IMR-90 (cell line): Measurements from ENCODE around the gene SLC17A8. TPM values are rescaled to one million over a fixed set of nuclear protein-coding genes. Genes with fewer than 3 reads are reported as not detected.

Source experiments
- ATAC-seq: fragments of 200-7000 bp; cut with Tn5 transposase; 2 replicates; pipeline ENCODE4 v1.9.1; 2020; ENCODE audit warnings: low read depth, mild to moderate bottlenecking, moderate library complexity
- BruUV-seq: library from RNA; stranded (reverse); fragments of 400-500 nt; replicated peaks from 2 replicates; lab custom pipeline; 2021; lab: Mats Ljungman, UMichigan
- CTCF ChIA-PET: fragments of 300-600 bp; formaldehyde crosslinking; extraction: SDS; loops from one replicate; lab custom pipeline; 2021; ENCODE audit warnings: antibody characterized with exemption; lab: Yijun Ruan, JAX
- POLR2A ChIA-PET: fragments of 300-600 bp; sonication (Branson Sonifier 250); formaldehyde crosslinking; loops from one replicate; lab custom pipeline; 2022; ENCODE audit warnings: antibody characterized with exemption; ENCODE audit not compliant: unreplicated experiment; lab: Charles Lee
- DNase-seq: peaks from one replicate; pipeline ENCODE4 v3.0.0; 2013
- H2AFZ ChIP-seq: replicated peaks from 2 replicates; pipeline ENCODE3; 2013; ENCODE audit warnings: low read length, mild to moderate bottlenecking; ENCODE audit not compliant: poor library complexity
- H2AK5ac ChIP-seq: 2 replicates; pipeline ENCODE4 v1.6.1; 2013; ENCODE audit warnings: low read depth, low read length, inconsistent platforms
- H2AK9ac ChIP-seq: replicated peaks from 2 replicates; pipeline ENCODE3; 2013; ENCODE audit warnings: mild to moderate bottlenecking, low read depth, low read length, moderate library complexity; ENCODE audit not compliant: poor library complexity
- H2BK120ac ChIP-seq: 2 replicates; pipeline ENCODE4 v1.6.1; 2013; ENCODE audit warnings: low read depth, low read length, inconsistent platforms
- H2BK15ac ChIP-seq: 3 replicates; pipeline ENCODE4 v1.6.1; 2013; ENCODE audit warnings: low read depth, low read length, inconsistent platforms
- H2BK20ac ChIP-seq: 2 replicates; pipeline ENCODE4 v1.6.1; 2013; ENCODE audit warnings: low read depth, mild to moderate bottlenecking, inconsistent platforms, low read length, moderate library complexity
- H2BK5ac ChIP-seq: 2 replicates; pipeline ENCODE4 v1.6.1; 2013; ENCODE audit warnings: mild to moderate bottlenecking, low read depth, low read length, inconsistent platforms; ENCODE audit not compliant: poor library complexity, severe bottlenecking
- H3K14ac ChIP-seq: replicated peaks from 2 replicates; pipeline ENCODE4 v1.6.1; 2013; ENCODE audit warnings: low read depth, low read length, inconsistent platforms
- H3K18ac ChIP-seq: 2 replicates; pipeline ENCODE4 v1.6.1; 2013; ENCODE audit warnings: low read depth, low read length, control low read depth
- H3K23ac ChIP-seq: 2 replicates; pipeline ENCODE4 v1.6.1; 2013; ENCODE audit warnings: low read depth, low read length, inconsistent platforms
- H3K27ac ChIP-seq: 2 replicates; pipeline ENCODE4 v1.5.1; 2013; ENCODE audit warnings: mild to moderate bottlenecking, control low read depth, low read length; ENCODE audit not compliant: insufficient read depth
- H3K27me3 ChIP-seq: 2 replicates; pipeline ENCODE4 v1.6.1; 2013; ENCODE audit warnings: low read length; ENCODE audit not compliant: control insufficient read depth, insufficient read depth
- H3K36me3 ChIP-seq: 2 replicates; pipeline ENCODE4 v1.6.1; 2013; ENCODE audit warnings: low read length, mixed read lengths; ENCODE audit not compliant: control insufficient read depth, insufficient read depth
- H3K4ac ChIP-seq: 2 replicates; pipeline ENCODE4 v1.6.1; 2013; ENCODE audit warnings: low read depth, low read length, inconsistent platforms
- H3K4me1 ChIP-seq: 2 replicates; pipeline ENCODE4 v1.6.1; 2013; ENCODE audit warnings: low read length, mixed read lengths; ENCODE audit not compliant: control insufficient read depth, insufficient read depth
- H3K4me2 ChIP-seq: 2 replicates; pipeline ENCODE4 v1.6.1; 2013; ENCODE audit warnings: low read depth, mild to moderate bottlenecking, control low read depth, low read length, moderate library complexity
- H3K4me3 ChIP-seq: 2 replicates; pipeline ENCODE4 v1.5.1; 2013; ENCODE audit warnings: low read depth, mild to moderate bottlenecking, control low read depth, low read length, moderate library complexity; ENCODE audit not compliant: insufficient read depth
- H3K56ac ChIP-seq: 2 replicates; pipeline ENCODE4 v1.6.1; 2013; ENCODE audit warnings: low read length, inconsistent platforms; ENCODE audit not compliant: insufficient read depth; ENCODE audit errors: extremely low read depth
- H3K79me1 ChIP-seq, 2 experiments: 2 replicates each; pipeline ENCODE4 v1.6.1; 2013; ENCODE audit warnings: low read length in 2 of 2, inconsistent platforms in 1 of 2, low read depth in 1 of 2
- H3K9ac ChIP-seq: 2 replicates; pipeline ENCODE4 v1.6.1; 2013; ENCODE audit warnings: low read depth, low read length, control low read depth
- H3K9me1 ChIP-seq: 2 replicates; pipeline ENCODE4 v1.6.1; 2013; ENCODE audit warnings: low read length, inconsistent platforms; ENCODE audit not compliant: insufficient read depth
- H3K9me3 ChIP-seq: 2 replicates; pipeline ENCODE4 v1.6.1; 2013; ENCODE audit warnings: low read length; ENCODE audit not compliant: control insufficient read depth, insufficient read depth
- H4K20me1 ChIP-seq: 2 replicates; pipeline ENCODE4 v1.6.1; 2013; ENCODE audit warnings: low read length, inconsistent platforms; ENCODE audit not compliant: insufficient read depth
- H4K5ac ChIP-seq: 2 replicates; pipeline ENCODE4 v1.6.1; 2013; ENCODE audit warnings: mild to moderate bottlenecking, low read depth, low read length, control low read depth
- H4K8ac ChIP-seq, 2 experiments: 2 replicates each; pipeline ENCODE4 v1.6.1; 2013; ENCODE audit warnings: low read depth in 2 of 2, low read length in 2 of 2, control low read depth in 1 of 2, inconsistent platforms in 1 of 2
- H4K91ac ChIP-seq: 2 replicates; pipeline ENCODE4 v1.6.1; 2013; ENCODE audit warnings: low read depth, low read length, inconsistent platforms; ENCODE audit not compliant: insufficient read depth
- BHLHE40 ChIP-seq: fragments of 150-350 bp; IDR thresholded peaks from 2 replicates; pipeline ENCODE4 v1.6.1; 2016; ENCODE audit warnings: mild to moderate bottlenecking, low read depth, low read length
- CHD1 ChIP-seq: IDR thresholded peaks from 2 replicates; pipeline ENCODE4 v1.6.1; 2012; ENCODE audit warnings: low read depth, low read length, improper control_type of control experiment
- CTCF ChIP-seq: conservative IDR thresholded peaks from 2 replicates; pipeline ENCODE4 v1.5.1; 2012; ENCODE audit warnings: mild to moderate bottlenecking, low read depth, low read length, improper control_type of control experiment
- ELK1 ChIP-seq: fragments of 150-350 bp; IDR thresholded peaks from 2 replicates; pipeline ENCODE4 v1.6.1; 2016; ENCODE audit warnings: low read depth, mild to moderate bottlenecking, low read length, moderate library complexity, borderline replicate concordance
- FOS ChIP-seq: fragments of 150-350 bp; IDR thresholded peaks from 2 replicates; pipeline ENCODE4 v1.6.1; 2016; ENCODE audit warnings: low read depth, low read length
- MAFK ChIP-seq: IDR thresholded peaks from 2 replicates; pipeline ENCODE4 v1.6.1; 2012; ENCODE audit warnings: low read depth, low read length, improper control_type of control experiment
- MXI1 ChIP-seq: IDR thresholded peaks from 2 replicates; pipeline ENCODE4 v1.6.1; 2012; ENCODE audit warnings: low read depth, mild to moderate bottlenecking, low read length, moderate library complexity, borderline replicate concordance
- NFE2L2 ChIP-seq: fragments of 150-350 bp; IDR thresholded peaks from 2 replicates; pipeline ENCODE4 v1.6.1; 2016; ENCODE audit warnings: low read depth, mild to moderate bottlenecking, low read length
- RAD21 ChIP-seq: IDR thresholded peaks from 2 replicates; pipeline ENCODE4 v1.6.1; 2012; ENCODE audit warnings: low read length, improper control_type of control experiment
- USF2 ChIP-seq: fragments of 150-350 bp; IDR thresholded peaks from 2 replicates; pipeline ENCODE4 v1.6.1; 2017; ENCODE audit warnings: mild to moderate bottlenecking, antibody characterized with exemption, low read length, low read depth
- WGBS, 2 experiments: methylation state at CpG; one replicate each; pipeline versions ENCODE4 v1.1.5 to v1.1.7; 2013; ENCODE audit warnings: missing lambda C conversion rate in 2 of 2; ENCODE audit not compliant: insufficient read length in 1 of 2; ENCODE audit errors: extremely low coverage in 2 of 2; 5-methylcytosine and 5-hydroxymethylcytosine counted together
- dilution Hi-C: fragments of 300-500 bp; cut with HindIII; formaldehyde crosslinking; loops from one replicate; pipeline ENCODE4 v1.14.3; 2018; ENCODE audit warnings: low sequenced_read_pairs; ENCODE audit not compliant: unreplicated experiment
- in situ Hi-C: fragments of 300-500 bp; cut with MboI; formaldehyde crosslinking; loops from 3 replicates; pipeline ENCODE4 v1.14.3; 2019; ENCODE audit warnings: low sequenced_read_pairs, inconsistent platforms, mixed read lengths
- intact Hi-C: fragments of 100-400 bp; cut with micrococcal nuclease; formaldehyde crosslinking; loops from 2 replicates; pipeline ENCODE4 v1.10.0; 2022
- polyA plus RNA-seq, 3 experiments: library from polyadenylated mRNA; depleted of rRNA; stranded (reverse); fragments of >200 nt; gene quantifications; 2 replicates each; pipeline ENCODE4 v1.2.3, GENCODE V29; 2012; ENCODE audit warnings: low replicate concordance in 1 of 3
- total RNA-seq: library from RNA; depleted of rRNA; stranded (reverse); fragments of >200 nt; gene quantifications from 2 replicates; pipeline ENCODE4 v1.2.3, GENCODE V29; 2012

The SLC17A8 gene
- total and polyA plus RNA-seq, 2 of the 4 experiments (the other 2 are of a cell fraction), result not detected

GRCh38 chr12:100372853-100373640 lies 16.2 kb downstream of the SLC17A8 start:
- Histone ChIP-seq H4K8ac (no peak overlapping the region), H2BK120ac (no peak overlapping the region), H3K4ac (no peak overlapping the region), H2AFZ (no peak overlapping the region), H2BK20ac (no peak overlapping the region), H3K56ac (no peak overlapping the region), H3K27ac (no peak overlapping the region), H2AK9ac (no peak overlapping the region), H2BK5ac (no peak overlapping the region), H3K18ac (no peak overlapping the region), H2AK5ac (no peak overlapping the region), H2BK15ac (no peak overlapping the region), H3K79me1 (no peaks in the 10 kb centered on the region), H3K4me2 (no peak overlapping the region), H3K14ac (no peak overlapping the region), H3K4me1 (no peaks in the 10 kb centered on the region), H4K91ac (no peak overlapping the region), H3K36me3 (no peaks in the 10 kb centered on the region), H3K9me1 (no peaks in the 10 kb centered on the region), H3K4me3 (no peak overlapping the region), H3K9me3 (no peaks in the 10 kb centered on the region), H3K27me3 (no peaks in the 10 kb centered on the region), H3K9ac (no peak overlapping the region), H3K23ac (no peak overlapping the region), H4K20me1 (no peaks in the 10 kb centered on the region), H4K5ac (no peak overlapping the region)
- intact Hi-C loops, result no loop called here
- 75% methylated on average over 1 of the region's 11 CpGs; no CpG with 5 or more reads in 1 of the 2 experiments for WGBS, 2 experiments
- ChIA-PET POLR2A (no interaction called here), CTCF (no interaction called here)
- no TSS peak for BruUV-seq
- no peak for TF ChIP-seq BHLHE40
- TF ChIP-seq MAFK, result no peak
- TF ChIP-seq FOS, result no peak
- TF ChIP-seq RAD21, result no peak
- TF ChIP-seq CHD1, result no peak
- TF ChIP-seq USF2, result no peak
- TF ChIP-seq CTCF, result no peak
- no peak for TF ChIP-seq MXI1
- TF ChIP-seq ELK1, result no peak
- no peak for TF ChIP-seq NFE2L2
- DNase-seq (no peak), ATAC-seq (no peak)
- in situ Hi-C loops, result loop anchor here (25.0 kb wide), 1 partner anchor 164 kb away; no protein-coding TSS in a partner anchor
- dilution Hi-C loops, result no loop called here
